ENCODE data around the gene CHERP.
"Not testable (repeated sequence)": the region's sequence is repeated elsewhere in the genome, so short reads cannot be mapped to it uniquely, and the experiment has no call there.

Gene CHERP

DNA sequence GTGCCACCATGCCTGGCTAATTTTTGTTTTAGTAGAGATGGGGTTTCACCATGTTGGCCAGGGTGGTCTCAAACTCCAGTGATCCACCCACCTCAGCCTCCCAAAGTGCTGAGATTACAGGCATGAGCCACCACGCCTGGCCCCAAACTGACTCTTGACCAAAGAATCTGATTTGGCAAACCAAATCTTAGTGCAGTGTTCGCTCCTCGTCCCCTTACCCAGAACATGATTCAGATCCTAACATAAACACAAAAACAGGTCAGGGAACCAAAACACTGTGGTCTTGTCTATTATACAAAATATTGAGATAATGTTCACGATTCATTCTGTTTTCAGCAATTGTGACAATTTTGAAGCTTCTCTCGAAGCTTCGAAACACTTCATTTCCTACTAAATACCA lies 9.7 kb upstream of the CHERP start:
- not testable (repeated sequence) for H4K8ac ChIP-seq (ENCODE audit: low read length); H3K27ac ChIP-seq (ENCODE audit: low read length, poor library complexity, severe bottlenecking); H4K91ac ChIP-seq (ENCODE audit: low read length); H3K9me3 ChIP-seq (ENCODE audit: control insufficient read depth, low read length); H3K4me2 ChIP-seq (ENCODE audit: low read length, poor library complexity, severe bottlenecking); H3K4me3 ChIP-seq (ENCODE audit: insufficient read depth in 1 of 2, low read depth in 1 of 2, low read length in 2 of 2); H3K14ac ChIP-seq (ENCODE audit: low read length in 2 of 2); H3K4me1 ChIP-seq (ENCODE audit: control insufficient read depth, insufficient read depth, low read depth, low read length); H2BK5ac ChIP-seq (ENCODE audit: low read depth, low read length, poor library complexity, severe bottlenecking); H2AFZ ChIP-seq (ENCODE audit: low read depth, low read length); H3K27me3 ChIP-seq (ENCODE audit: control insufficient read depth in 1 of 2, insufficient read depth in 1 of 2, low read length in 2 of 2); DNase-seq; H3K18ac ChIP-seq (ENCODE audit: low read depth in 1 of 2, low read length in 2 of 2); H3K9ac ChIP-seq (ENCODE audit: low read length); H2BK120ac ChIP-seq (ENCODE audit: low read depth, low read length); H2BK15ac ChIP-seq (ENCODE audit: low read depth, poor library complexity, severe bottlenecking); H2BK12ac ChIP-seq (ENCODE audit: low read length in 2 of 2); H3K4ac ChIP-seq (ENCODE audit: low read depth in 1 of 2, low read length in 2 of 2); H2AK5ac ChIP-seq (ENCODE audit: low read length, severe bottlenecking); H3K23ac ChIP-seq (ENCODE audit: low read length in 2 of 2)
- H3K79me1 ChIP-seq (replicated peaks; ENCODE audit: low read length, poor library complexity, severe bottlenecking) = peaks cover 33% of the 10 kb centered on the region
- H3K36me3 ChIP-seq (ENCODE audit: control insufficient read depth in 1 of 2, insufficient read depth in 2 of 2, low read depth in 1 of 2, low read length in 2 of 2) = peaks cover 54 to 56% of the 10 kb centered on the region in 2 experiments
- 75% methylated on average over 4 of the region's 6 CpGs for WGBS

DNA sequence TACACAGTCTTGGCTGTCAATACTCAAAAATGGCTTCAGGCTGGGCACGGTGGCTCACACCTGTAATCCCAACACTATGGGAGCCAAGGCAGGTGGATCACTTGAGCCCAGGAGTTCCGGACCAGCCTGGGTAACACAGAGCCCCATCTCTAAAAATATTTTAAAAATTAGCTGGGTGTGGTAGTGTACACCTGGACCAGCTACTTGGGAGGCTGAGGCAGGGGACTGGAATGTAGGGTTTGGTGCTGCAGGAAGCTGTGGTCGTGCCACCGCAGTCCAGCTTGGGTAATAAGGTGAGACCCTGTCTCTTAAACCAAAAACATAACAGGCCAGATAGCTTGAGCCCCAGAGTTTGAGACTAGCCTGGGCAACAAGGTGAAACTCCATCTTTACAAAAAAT lies 6.7 kb upstream of the CHERP start:
- H3K27me3 ChIP-seq (ENCODE audit: control insufficient read depth in 1 of 2, insufficient read depth in 1 of 2, low read length in 2 of 2) = no peaks in the 10 kb centered on the region
- H3K79me1 ChIP-seq (replicated peaks; ENCODE audit: low read length, poor library complexity, severe bottlenecking) = peaks cover 24% of the 10 kb centered on the region
- H2AFZ ChIP-seq (ENCODE audit: low read depth, low read length) = no peak overlapping the region
- H4K8ac ChIP-seq (ENCODE audit: low read length) = no peak overlapping the region
- no peak overlapping the region for H3K27ac ChIP-seq (ENCODE audit: low read length, poor library complexity, severe bottlenecking)
- H2BK12ac ChIP-seq (ENCODE audit: low read length in 2 of 2) = no peak overlapping the region
- no peak overlapping the region for H3K4ac ChIP-seq (ENCODE audit: low read depth in 1 of 2, low read length in 2 of 2)
- no peak for DNase-seq
- H3K23ac ChIP-seq (ENCODE audit: low read length in 2 of 2) = no peak overlapping the region
- H2BK120ac ChIP-seq (ENCODE audit: low read depth, low read length) = no peak overlapping the region
- H3K4me1 ChIP-seq (ENCODE audit: control insufficient read depth, insufficient read depth, low read depth, low read length) = no peaks in the 10 kb centered on the region
- H3K18ac ChIP-seq (ENCODE audit: low read depth in 1 of 2, low read length in 2 of 2) = no peak overlapping the region
- peaks cover 28 to 32% of the 10 kb centered on the region in 2 experiments for H3K36me3 ChIP-seq (ENCODE audit: control insufficient read depth in 1 of 2, insufficient read depth in 2 of 2, low read depth in 1 of 2, low read length in 2 of 2)
- H2AK5ac ChIP-seq (ENCODE audit: low read length, severe bottlenecking) = no peak overlapping the region
- H3K9ac ChIP-seq (ENCODE audit: low read length) = no peak overlapping the region
- no peak overlapping the region for H2BK5ac ChIP-seq (ENCODE audit: low read depth, low read length, poor library complexity, severe bottlenecking)
- H3K9me3 ChIP-seq (ENCODE audit: control insufficient read depth, low read length) = no peaks in the 10 kb centered on the region
- H3K4me3 ChIP-seq (ENCODE audit: insufficient read depth in 1 of 2, low read depth in 1 of 2, low read length in 2 of 2) = no peak overlapping the region
- H3K4me2 ChIP-seq (ENCODE audit: low read length, poor library complexity, severe bottlenecking) = no peak overlapping the region
- 90% methylated on average over 2 of the region's 4 CpGs for WGBS
- H3K14ac ChIP-seq (ENCODE audit: low read length in 2 of 2) = no peak overlapping the region
- H2BK15ac ChIP-seq (ENCODE audit: low read depth, poor library complexity, severe bottlenecking) = no peak overlapping the region
- H4K91ac ChIP-seq (ENCODE audit: low read length) = no peak overlapping the region

GRCh38 chr19:16544473-16545231 lies 2.4 kb upstream of the CHERP start:
- H3K9ac ChIP-seq (ENCODE audit: low read length) = no peak overlapping the region
- H2BK5ac ChIP-seq (ENCODE audit: low read depth, low read length, poor library complexity, severe bottlenecking) = no peak overlapping the region
- DNase-seq = no peak
- peaks cover 9% of the 10 kb centered on the region for H3K4me1 ChIP-seq (ENCODE audit: control insufficient read depth, insufficient read depth, low read depth, low read length)
- peaks cover 6% of the 10 kb centered on the region for H3K79me1 ChIP-seq (replicated peaks; ENCODE audit: low read length, poor library complexity, severe bottlenecking)
- no peak overlapping the region for H2BK12ac ChIP-seq (ENCODE audit: low read length in 2 of 2)
- H3K4me3 ChIP-seq (ENCODE audit: insufficient read depth in 1 of 2, low read depth in 1 of 2, low read length in 2 of 2) = no peak overlapping the region
- 96% methylated on average over 9 of the region's 11 CpGs for WGBS
- no peak overlapping the region for H4K91ac ChIP-seq (ENCODE audit: low read length)
- no peak overlapping the region for H2AFZ ChIP-seq (ENCODE audit: low read depth, low read length)
- no peaks in the 10 kb centered on the region for H3K9me3 ChIP-seq (ENCODE audit: control insufficient read depth, low read length)
- peaks cover 3 to 18% of the 10 kb centered on the region in 2 experiments for H3K36me3 ChIP-seq (ENCODE audit: control insufficient read depth in 1 of 2, insufficient read depth in 2 of 2, low read depth in 1 of 2, low read length in 2 of 2)
- no peak overlapping the region for H2BK15ac ChIP-seq (ENCODE audit: low read depth, poor library complexity, severe bottlenecking)
- H3K27ac ChIP-seq (ENCODE audit: low read length, poor library complexity, severe bottlenecking) = no peak overlapping the region
- no peaks in the 10 kb centered on the region for H3K27me3 ChIP-seq (ENCODE audit: control insufficient read depth in 1 of 2, insufficient read depth in 1 of 2, low read length in 2 of 2)
- no peak overlapping the region for H3K23ac ChIP-seq (ENCODE audit: low read length in 2 of 2)
- H2BK120ac ChIP-seq (ENCODE audit: low read depth, low read length) = no peak overlapping the region
- H3K4me2 ChIP-seq (ENCODE audit: low read length, poor library complexity, severe bottlenecking) = no peak overlapping the region
- H3K14ac ChIP-seq (ENCODE audit: low read length in 2 of 2) = no peak overlapping the region
- H2AK5ac ChIP-seq (ENCODE audit: low read length, severe bottlenecking) = no peak overlapping the region
- no peak overlapping the region for H3K18ac ChIP-seq (ENCODE audit: low read depth in 1 of 2, low read length in 2 of 2)
- peak overlapping the region; percentile 71 for H4K8ac ChIP-seq (ENCODE audit: low read length)
- no peak overlapping the region for H3K4ac ChIP-seq (ENCODE audit: low read depth in 1 of 2, low read length in 2 of 2)

DNA sequence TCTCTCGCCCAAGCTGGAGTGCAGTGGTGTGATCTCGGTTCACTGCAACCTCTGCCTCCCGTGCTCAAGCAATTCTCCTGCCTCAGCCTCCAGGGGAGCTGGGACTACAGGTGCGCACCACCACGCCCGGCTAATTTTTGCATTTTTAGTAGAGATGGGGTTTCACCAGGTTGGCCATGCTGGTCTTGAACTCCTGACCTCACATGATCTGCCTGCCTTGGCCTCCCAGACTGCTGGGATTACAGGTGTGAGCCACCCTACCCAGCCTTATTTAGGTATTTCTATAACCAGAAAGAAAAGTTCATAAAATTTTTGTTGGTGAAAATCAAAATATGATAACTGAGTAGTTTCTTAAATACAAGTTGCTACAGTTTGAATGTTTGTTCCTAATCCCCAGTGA lies 1.5 kb upstream of the CHERP start:
- H4K8ac ChIP-seq (ENCODE audit: low read length); H4K91ac ChIP-seq (ENCODE audit: low read length); H2BK15ac ChIP-seq (ENCODE audit: low read depth, poor library complexity, severe bottlenecking); H3K4me1 ChIP-seq (ENCODE audit: control insufficient read depth, insufficient read depth, low read depth, low read length); H2BK12ac ChIP-seq (ENCODE audit: low read length in 2 of 2); H3K18ac ChIP-seq (ENCODE audit: low read depth in 1 of 2, low read length in 2 of 2); H3K23ac ChIP-seq (ENCODE audit: low read length in 2 of 2); H2BK5ac ChIP-seq (ENCODE audit: low read depth, low read length, poor library complexity, severe bottlenecking); DNase-seq; H3K27me3 ChIP-seq (ENCODE audit: control insufficient read depth in 1 of 2, insufficient read depth in 1 of 2, low read length in 2 of 2); H3K9me3 ChIP-seq (ENCODE audit: control insufficient read depth, low read length); H2AFZ ChIP-seq (ENCODE audit: low read depth, low read length); H3K4me2 ChIP-seq (ENCODE audit: low read length, poor library complexity, severe bottlenecking); H2AK5ac ChIP-seq (ENCODE audit: low read length, severe bottlenecking); H2BK120ac ChIP-seq (ENCODE audit: low read depth, low read length); H3K4ac ChIP-seq (ENCODE audit: low read depth in 1 of 2, low read length in 2 of 2); H3K27ac ChIP-seq (ENCODE audit: low read length, poor library complexity, severe bottlenecking); H3K14ac ChIP-seq (ENCODE audit: low read length in 2 of 2); H3K79me1 ChIP-seq (replicated peaks; ENCODE audit: low read length, poor library complexity, severe bottlenecking): not testable (repeated sequence)
- H3K36me3 ChIP-seq (ENCODE audit: control insufficient read depth in 1 of 2, insufficient read depth in 2 of 2, low read depth in 1 of 2, low read length in 2 of 2) = peaks cover 9 to 26% of the 10 kb centered on the region in 2 experiments
- WGBS = 90% methylated on average over 6 of the region's 6 CpGs
- H3K9ac ChIP-seq (ENCODE audit: low read length) = peak overlapping the region; percentile 99
- peak overlapping the region in 1 of 2 experiments; percentile 99 for H3K4me3 ChIP-seq (ENCODE audit: insufficient read depth in 1 of 2, low read depth in 1 of 2, low read length in 2 of 2)

All from mesenchymal stem cell (in vitro differentiated cells and primary cell).